GM23248 (cell line): ENCODE results near the gene ERCC1.

ENCODE experiments used
- EZH2 ChIP-seq: fragments of 200-600 bp; sonication (generic); IDR thresholded peaks from 2 replicates; pipeline ENCODE4 v1.6.1; 2018; ENCODE audit warnings: antibody characterized with exemption, mild to moderate bottlenecking; ENCODE audit not compliant: insufficient read depth, poor library complexity, severe bottlenecking
- EZH2phosphoT487 ChIP-seq: fragments of 200-600 bp; sonication (generic); IDR thresholded peaks from 2 replicates; pipeline ENCODE4 v1.6.1; 2018; ENCODE audit warnings: antibody characterized with exemption, moderate library complexity, mild to moderate bottlenecking, low read depth; ENCODE audit not compliant: insufficient read depth

DNA sequence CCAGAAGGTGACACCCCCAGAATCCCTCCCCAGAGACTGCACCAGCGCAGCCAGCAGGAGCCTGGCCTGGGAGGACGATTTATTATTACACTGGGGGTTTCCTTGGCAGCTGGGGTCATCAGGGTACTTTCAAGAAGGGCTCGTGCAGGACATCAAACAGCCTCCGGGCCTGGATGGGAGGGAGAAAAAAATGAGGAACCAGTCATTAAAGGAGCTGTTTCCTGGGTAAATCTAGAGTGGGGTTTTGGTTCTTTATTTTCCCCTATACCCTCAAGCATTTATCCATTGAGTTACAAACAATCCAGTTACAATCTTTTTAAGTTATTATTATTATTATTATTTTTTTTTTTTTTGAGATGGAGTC lies 14.2 kb downstream of the ERCC1 start:
- TF ChIP-seq EZH2 (no peak), EZH2phosphoT487 (no peak)
